Karpas-422 (cell line): ENCODE data around the gene ADAMTS14. TPM values are rescaled to one million over a fixed set of nuclear protein-coding genes. Genes with fewer than 3 reads are reported as not detected.
A peak's percentile ranks its signal among the peaks of the same experiment; 100 is the strongest.

Experiments
- DNase-seq: peaks from one replicate; pipeline ENCODE4 v3.0.0-alpha.2; 2015
- H2AFZ ChIP-seq: fragments of 200-600 bp; sonication (generic); 2 replicates; pipeline ENCODE4 v1.6.1; 2014; ENCODE audit warnings: antibody characterized with exemption, low read length, mixed read lengths
- H3K27ac ChIP-seq: fragments of 200-600 bp; sonication (generic); 2 replicates; pipeline ENCODE4 v1.5.1; 2014; ENCODE audit warnings: mild to moderate bottlenecking, low read length, moderate library complexity
- H3K27me3 ChIP-seq: fragments of 200-600 bp; sonication (generic); 2 replicates; pipeline ENCODE4 v1.6.1; 2014; ENCODE audit warnings: low read length, mixed read lengths
- H3K36me3 ChIP-seq: fragments of 200-600 bp; sonication (generic); 2 replicates; pipeline ENCODE4 v1.6.1; 2014; ENCODE audit warnings: low read length, mixed read lengths; ENCODE audit not compliant: insufficient read depth
- H3K4me1 ChIP-seq: fragments of 200-600 bp; sonication (generic); 2 replicates; pipeline ENCODE4 v1.6.1; 2014; ENCODE audit warnings: mild to moderate bottlenecking, low read length, mixed read lengths
- H3K4me2 ChIP-seq: fragments of 200-600 bp; sonication (generic); 2 replicates; pipeline ENCODE4 v1.6.1; 2014; ENCODE audit warnings: low read length, low read depth, mild to moderate bottlenecking; ENCODE audit not compliant: poor library complexity, severe bottlenecking
- H3K4me3 ChIP-seq: fragments of 200-600 bp; sonication (generic); 2 replicates; pipeline ENCODE4 v1.5.1; 2014; ENCODE audit warnings: mild to moderate bottlenecking, antibody characterized with exemption, low read length, mixed read lengths
- H3K79me2 ChIP-seq: fragments of 200-600 bp; sonication (generic); 2 replicates; pipeline ENCODE4 v1.6.1; 2014; ENCODE audit warnings: mild to moderate bottlenecking, low read length, mixed read lengths
- H3K9ac ChIP-seq: fragments of 200-600 bp; sonication (generic); 2 replicates; pipeline ENCODE4 v1.6.0; 2014; ENCODE audit warnings: low read length
- H3K9me2 ChIP-seq: fragments of 200-600 bp; sonication (generic), shearing (Covaris generic); replicated peaks from 2 replicates; pipeline ENCODE4 v1.6.0; 2014; ENCODE audit warnings: mild to moderate bottlenecking, low read length, moderate library complexity; ENCODE audit not compliant: insufficient read depth
- H3K9me3 ChIP-seq: fragments of 300-700, 200-600 bp; sonication (generic); 2 replicates; pipeline ENCODE4 v1.6.1; 2014; ENCODE audit warnings: low read length, mixed read lengths
- H4K20me1 ChIP-seq: fragments of 200-600 bp; sonication (generic); 2 replicates; pipeline ENCODE4 v1.6.1; 2014; ENCODE audit warnings: mild to moderate bottlenecking, antibody characterized with exemption, low read length, low read depth; ENCODE audit not compliant: insufficient read depth
- total RNA-seq: library from RNA; depleted of rRNA; stranded (reverse); fragments of >200 nt; shearing (Covaris generic); gene quantifications from 2 replicates; pipeline ENCODE4 v1.2.3, GENCODE V29; 2014; ENCODE audit warnings: low replicate concordance

Gene ADAMTS14
- total RNA-seq, 1 experiment from 2014 or later: not detected

DNA sequence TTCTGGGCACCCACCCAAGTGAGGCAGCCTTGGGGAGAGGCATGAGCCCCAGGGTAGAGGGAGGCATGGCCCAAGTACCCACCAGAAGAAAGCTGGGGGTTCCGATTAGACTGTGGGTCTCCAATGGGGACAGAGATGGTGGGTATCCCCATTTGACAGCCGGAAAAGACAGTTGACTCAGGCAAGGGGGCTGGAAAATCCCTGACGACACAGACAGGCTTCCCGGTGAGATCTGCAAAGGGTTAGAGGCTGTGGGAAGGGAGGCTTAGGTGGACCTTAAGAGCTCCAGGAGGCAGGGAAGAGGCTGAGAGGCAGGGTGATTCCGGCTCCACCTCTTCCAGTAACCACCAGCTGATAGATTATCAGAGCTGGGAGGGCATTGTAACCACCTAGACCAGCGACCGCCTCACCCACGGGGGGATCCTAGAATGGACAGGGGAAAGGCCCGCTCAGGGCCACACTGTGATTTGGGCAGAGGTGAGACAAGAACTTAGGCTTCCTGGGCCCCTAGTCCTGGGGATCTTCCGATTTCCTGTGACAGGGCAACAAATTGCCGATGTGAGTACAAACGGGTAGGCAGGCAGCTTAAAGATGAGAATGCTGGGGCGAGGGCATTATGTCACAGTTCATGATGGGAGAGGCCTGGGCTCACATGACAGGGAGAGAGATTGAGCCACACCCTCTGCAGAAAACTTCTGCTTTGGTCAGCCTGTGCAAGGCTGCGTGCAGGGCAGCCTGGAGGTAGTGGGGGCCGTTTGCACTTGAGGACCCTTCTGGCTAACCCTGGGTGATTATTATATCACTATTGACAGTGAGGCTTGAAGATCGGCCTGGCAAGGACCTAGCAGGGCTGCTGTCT lies 107.4 kb downstream of the ADAMTS14 start:
- no peaks in the 10 kb centered on the region for H3K9me2 ChIP-seq
- H3K9ac ChIP-seq: no peak overlapping the region
- no peaks in the 10 kb centered on the region for H3K4me1 ChIP-seq
- no peaks in the 10 kb centered on the region for H4K20me1 ChIP-seq
- no peak overlapping the region for H3K27ac ChIP-seq
- H3K36me3 ChIP-seq: no peaks in the 10 kb centered on the region
- H3K27me3 ChIP-seq: no peaks in the 10 kb centered on the region
- no peak overlapping the region for H3K4me2 ChIP-seq
- no peak overlapping the region for H3K4me3 ChIP-seq
- DNase-seq: peak; percentile 44
- H2AFZ ChIP-seq: no peak overlapping the region
- no peaks in the 10 kb centered on the region for H3K79me2 ChIP-seq
- H3K9me3 ChIP-seq: no peaks in the 10 kb centered on the region

DNA sequence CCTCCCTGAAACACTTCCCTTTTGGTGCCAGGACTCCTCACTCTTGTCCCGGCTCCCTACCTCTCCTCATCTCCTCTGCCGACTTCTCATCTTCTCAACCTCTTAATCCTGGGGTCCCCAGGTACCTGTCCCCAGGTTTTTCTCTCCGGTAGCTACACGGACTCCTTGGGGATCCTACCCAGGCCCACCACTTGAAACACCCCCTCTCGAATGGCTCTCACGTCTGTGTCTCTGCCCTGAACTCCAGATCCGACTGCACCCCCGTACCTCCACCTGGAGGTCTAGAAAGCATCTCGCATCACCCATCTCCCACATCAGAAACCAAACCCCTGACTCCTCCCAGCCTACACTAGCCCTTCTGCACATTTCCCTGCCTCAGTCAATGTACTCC lies 108.1 kb downstream of the ADAMTS14 start:
- Histone ChIP-seq H4K20me1 (no peaks in the 10 kb centered on the region), H3K27ac (no peak overlapping the region), H3K79me2 (no peaks in the 10 kb centered on the region), H3K9me2 (no peaks in the 10 kb centered on the region), H3K9ac (no peak overlapping the region), H3K36me3 (no peaks in the 10 kb centered on the region), H3K4me3 (no peak overlapping the region), H2AFZ (no peak overlapping the region), H3K4me1 (no peaks in the 10 kb centered on the region), H3K27me3 (no peaks in the 10 kb centered on the region), H3K4me2 (no peak overlapping the region), H3K9me3 (no peaks in the 10 kb centered on the region)
- no peak for DNase-seq

DNA sequence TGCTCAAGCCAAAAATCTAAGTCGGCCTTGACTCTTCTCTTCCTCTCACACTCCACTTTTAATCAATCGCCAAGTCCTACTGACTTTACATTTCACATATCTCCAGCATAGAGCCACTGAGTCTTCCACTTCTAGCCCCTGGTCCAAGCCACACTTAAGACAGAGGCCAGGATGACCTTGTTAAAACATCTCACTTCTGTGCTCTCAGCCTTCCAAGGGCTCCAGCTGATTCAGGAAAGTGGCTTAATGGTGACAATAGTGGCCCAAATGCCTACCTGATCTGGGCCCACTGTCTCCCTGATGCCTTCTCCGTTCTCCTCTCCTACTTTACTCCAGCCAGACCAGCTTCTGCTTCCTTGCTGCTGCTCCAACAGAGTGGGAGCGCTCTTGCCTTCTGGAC lies 108.5 kb downstream of the ADAMTS14 start:
- Histone ChIP-seq H3K9me2 (no peaks in the 10 kb centered on the region), H3K4me1 (no peaks in the 10 kb centered on the region), H3K4me2 (no peak overlapping the region), H3K4me3 (no peak overlapping the region), H3K9me3 (no peaks in the 10 kb centered on the region), H3K79me2 (no peaks in the 10 kb centered on the region), H3K27me3 (no peaks in the 10 kb centered on the region), H2AFZ (no peak overlapping the region), H3K27ac (no peak overlapping the region), H3K9ac (no peak overlapping the region), H4K20me1 (no peaks in the 10 kb centered on the region), H3K36me3 (no peaks in the 10 kb centered on the region)
- no peak for DNase-seq

DNA sequence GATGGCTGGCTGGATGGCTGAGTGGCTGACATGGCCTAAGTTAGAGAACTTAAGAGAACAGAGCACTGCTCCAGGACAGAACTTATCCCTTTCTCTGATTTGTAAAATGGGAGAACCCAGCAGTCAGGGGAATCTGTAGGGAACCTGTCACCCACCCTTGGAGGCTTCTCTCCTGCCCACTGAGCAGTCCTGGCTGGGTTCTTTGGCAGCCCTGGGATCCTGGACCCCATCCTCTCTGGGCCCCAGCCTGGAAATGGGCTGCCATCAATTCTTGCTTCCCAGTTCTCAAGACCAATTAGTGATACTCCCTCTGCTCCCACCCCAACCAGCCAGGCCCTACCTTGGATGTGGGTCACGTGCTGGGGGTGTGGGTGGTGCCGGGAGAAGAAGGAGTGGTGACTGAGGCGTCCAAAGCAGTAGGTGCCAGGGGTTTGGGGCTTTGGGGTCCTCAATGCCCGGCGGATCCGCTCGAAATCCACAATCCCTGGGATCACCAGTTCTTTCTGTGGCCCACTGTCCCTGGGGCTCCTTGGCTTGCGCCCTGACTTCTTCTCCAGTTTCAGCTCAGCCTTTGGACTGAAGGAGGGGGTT lies 109.2 kb downstream of the ADAMTS14 start:
- H3K9me2 ChIP-seq: no peaks in the 10 kb centered on the region
- no peak overlapping the region for H3K9ac ChIP-seq
- H3K36me3 ChIP-seq: no peaks in the 10 kb centered on the region
- no peak overlapping the region for H2AFZ ChIP-seq
- no peak overlapping the region for H3K4me3 ChIP-seq
- H3K4me2 ChIP-seq: no peak overlapping the region
- H3K4me1 ChIP-seq: no peaks in the 10 kb centered on the region
- H3K27ac ChIP-seq: no peak overlapping the region
- H3K9me3 ChIP-seq: no peaks in the 10 kb centered on the region
- no peak for DNase-seq
- H3K27me3 ChIP-seq: no peaks in the 10 kb centered on the region
- H3K79me2 ChIP-seq: no peaks in the 10 kb centered on the region
- H4K20me1 ChIP-seq: no peaks in the 10 kb centered on the region

DNA sequence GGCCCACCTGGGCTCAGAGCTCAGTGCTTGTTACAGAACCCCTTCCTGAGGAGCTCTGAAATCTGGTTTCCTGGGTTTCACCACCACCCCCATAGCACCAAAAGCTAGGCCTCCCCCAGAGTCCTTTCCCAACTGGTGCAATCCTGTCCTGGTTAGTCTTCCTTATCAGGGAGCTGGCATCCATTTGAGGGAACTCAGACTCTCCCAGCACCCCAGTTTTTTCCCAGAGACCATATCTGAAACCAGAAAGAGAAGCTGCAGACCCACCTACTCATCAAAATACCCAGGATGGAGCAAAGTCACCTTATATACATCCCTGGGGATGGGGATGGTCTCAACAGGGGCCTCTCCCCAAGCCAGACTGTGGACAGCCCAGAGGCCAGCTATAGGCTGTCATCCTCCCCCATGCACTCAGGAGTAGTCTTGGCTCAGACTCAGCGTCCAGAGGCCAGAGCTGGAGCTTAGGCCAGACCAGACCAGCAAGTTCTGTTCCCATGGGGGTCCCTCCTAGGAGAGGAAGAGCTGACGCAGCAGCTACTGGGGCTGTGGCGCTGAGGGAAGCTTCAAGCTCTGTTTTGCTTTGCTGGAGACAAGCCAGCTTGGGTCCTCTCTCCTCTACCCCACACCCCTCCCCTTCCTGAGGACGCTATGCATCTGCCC lies 109.9 kb downstream of the ADAMTS14 start:
- H3K27ac ChIP-seq: no peak overlapping the region
- H3K36me3 ChIP-seq: no peaks in the 10 kb centered on the region
- no peaks in the 10 kb centered on the region for H3K9me2 ChIP-seq
- DNase-seq: no peak
- no peak overlapping the region for H3K4me3 ChIP-seq
- no peaks in the 10 kb centered on the region for H3K79me2 ChIP-seq
- no peaks in the 10 kb centered on the region for H3K9me3 ChIP-seq
- no peaks in the 10 kb centered on the region for H3K4me1 ChIP-seq
- no peak overlapping the region for H3K4me2 ChIP-seq
- no peaks in the 10 kb centered on the region for H3K27me3 ChIP-seq
- no peak overlapping the region for H2AFZ ChIP-seq
- H4K20me1 ChIP-seq: no peaks in the 10 kb centered on the region
- H3K9ac ChIP-seq: no peak overlapping the region

DNA sequence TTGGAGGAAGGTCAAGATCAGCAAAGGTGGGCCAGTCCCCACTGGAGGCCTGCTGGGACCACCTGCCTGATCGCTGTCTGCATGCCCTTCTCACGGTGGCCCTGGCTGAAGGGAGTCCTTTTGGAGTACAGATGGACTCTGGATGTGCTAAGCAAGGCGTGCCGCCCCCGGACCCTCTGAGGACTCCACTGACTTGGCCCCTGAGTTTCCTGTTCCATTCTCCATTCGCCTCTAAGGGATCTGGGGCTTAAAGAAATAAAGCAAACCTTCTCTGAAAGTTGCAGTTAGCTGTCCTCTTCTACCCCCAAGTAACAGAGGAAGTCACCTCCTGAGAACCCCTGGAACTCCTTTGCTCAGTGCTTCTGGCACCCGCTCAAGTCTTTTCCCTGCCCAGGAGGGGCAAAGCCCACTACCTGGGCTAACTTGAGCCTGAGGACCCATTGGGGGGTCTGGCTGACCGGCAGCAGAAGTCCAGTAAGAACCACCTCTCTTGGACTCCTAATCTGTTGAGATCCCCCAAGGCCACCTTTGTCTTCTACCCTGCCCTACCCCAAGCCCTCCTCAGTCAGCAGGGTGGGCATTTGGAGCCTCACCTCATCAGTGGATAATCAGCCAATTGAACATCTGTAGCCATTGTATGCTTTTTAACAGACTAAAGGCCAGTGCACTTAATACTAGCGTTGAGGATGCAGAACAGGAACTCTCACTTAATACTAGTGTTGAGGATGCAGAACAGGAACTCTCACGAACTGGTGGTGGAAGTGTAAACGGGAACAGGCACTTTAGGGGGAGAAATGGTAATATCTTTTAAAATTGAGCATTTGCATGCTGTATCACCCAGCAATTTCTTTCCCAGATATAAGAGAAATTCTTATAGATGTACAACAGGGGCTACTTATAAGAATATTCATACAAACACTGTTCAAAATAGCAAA lies 110.7 kb downstream of the ADAMTS14 start:
- Histone ChIP-seq H3K36me3 (no peaks in the 10 kb centered on the region), H3K9me2 (no peaks in the 10 kb centered on the region), H3K4me2 (no peak overlapping the region), H4K20me1 (no peaks in the 10 kb centered on the region), H3K27me3 (no peaks in the 10 kb centered on the region), H3K4me3 (no peak overlapping the region), H3K9me3 (no peaks in the 10 kb centered on the region), H3K4me1 (no peaks in the 10 kb centered on the region), H3K27ac (no peak overlapping the region), H3K9ac (no peak overlapping the region), H3K79me2 (no peaks in the 10 kb centered on the region), H2AFZ (no peak overlapping the region)
- DNase-seq: no peak

DNA sequence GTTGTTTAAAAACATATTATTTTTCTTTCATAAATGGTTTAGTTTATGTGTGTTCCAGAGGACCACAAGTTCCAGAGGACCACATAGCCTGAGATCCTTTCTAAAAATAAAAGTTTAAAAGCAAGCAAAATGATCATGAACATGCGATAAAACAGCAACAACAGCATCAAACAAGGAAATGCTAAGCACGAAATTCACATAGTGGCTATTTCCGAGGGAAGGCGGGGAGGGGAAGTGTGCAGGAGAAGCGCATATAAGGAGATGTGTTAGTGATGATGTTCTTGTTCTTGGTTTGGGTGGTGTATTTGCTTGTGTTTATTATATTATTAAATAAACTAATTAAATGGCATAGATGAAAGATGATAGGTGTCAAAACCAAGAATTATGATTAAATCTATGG lies 111.7 kb downstream of the ADAMTS14 start:
- H3K4me3 ChIP-seq: no peak overlapping the region
- DNase-seq: no peak
- H3K9ac ChIP-seq: no peak overlapping the region
- H3K36me3 ChIP-seq: no peaks in the 10 kb centered on the region
- no peak overlapping the region for H3K27ac ChIP-seq
- no peaks in the 10 kb centered on the region for H3K79me2 ChIP-seq
- H3K9me3 ChIP-seq: no peaks in the 10 kb centered on the region
- no peaks in the 10 kb centered on the region for H3K4me1 ChIP-seq
- H4K20me1 ChIP-seq: no peaks in the 10 kb centered on the region
- H3K4me2 ChIP-seq: no peak overlapping the region
- H2AFZ ChIP-seq: no peak overlapping the region
- no peaks in the 10 kb centered on the region for H3K27me3 ChIP-seq
- no peaks in the 10 kb centered on the region for H3K9me2 ChIP-seq
